IPS DF 4.7 (cell line): ENCODE data around the gene PARVA.

ENCODE experiments used
- DNase-seq: peaks from one replicate; pipeline ENCODE4 v3.0.0-alpha.2; 2013; ENCODE audit warnings: low spot score; ENCODE audit errors: extremely low read depth

Gene PARVA

DNA sequence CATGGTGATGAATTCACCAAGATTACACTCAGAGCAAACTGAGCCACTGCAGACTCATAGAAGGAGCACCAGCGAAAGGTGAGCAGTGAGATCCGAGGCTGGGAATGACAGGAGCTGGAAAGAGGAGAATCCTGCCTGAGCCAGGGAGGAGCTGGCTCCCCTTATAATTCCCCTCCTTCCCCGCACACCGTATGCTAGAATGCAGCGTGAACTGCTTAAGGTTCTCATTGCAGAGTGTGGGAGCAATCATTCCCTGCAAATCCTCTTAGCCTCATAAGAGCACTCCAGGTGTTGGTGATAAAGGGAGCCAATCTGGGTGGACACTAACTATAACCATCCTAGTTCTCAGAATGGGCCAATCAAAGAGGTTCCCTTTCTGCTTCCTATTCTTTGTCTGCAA lies 169.3 kb downstream of the PARVA start:
- DNase-seq = no peak

DNA sequence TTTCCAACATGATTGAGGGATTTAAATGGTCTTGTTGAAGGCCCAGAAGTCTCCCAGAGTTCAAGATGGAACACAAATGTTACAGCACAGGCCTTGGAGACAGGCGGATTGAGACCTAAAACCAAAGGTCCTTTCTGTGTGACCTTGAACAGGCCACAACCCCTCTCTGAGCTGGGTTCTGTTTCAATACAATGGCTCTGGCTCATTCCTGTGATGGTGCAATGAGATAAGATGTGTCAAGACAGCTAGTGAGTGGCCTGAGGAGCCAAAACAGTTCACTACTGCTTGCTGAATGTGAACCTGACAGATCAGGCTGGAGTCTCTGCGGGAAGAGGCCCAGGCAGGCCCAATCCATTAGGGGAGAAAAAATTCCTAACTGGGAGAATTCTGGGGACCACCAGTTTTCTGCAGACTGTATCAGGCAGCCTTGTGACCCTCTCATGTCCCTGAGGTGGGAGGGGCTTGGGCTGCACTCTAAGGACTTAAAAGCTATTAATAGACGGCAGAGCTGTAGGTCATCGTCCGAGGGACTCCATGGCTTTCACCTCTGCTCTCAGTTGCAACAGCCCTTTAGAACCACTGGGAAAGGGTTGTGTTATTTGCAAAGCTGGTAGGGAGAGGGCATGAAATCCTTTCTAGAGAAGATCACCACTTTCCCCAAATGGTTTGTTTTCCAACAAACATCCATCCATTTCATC lies 170.7 kb downstream of the PARVA start:
- DNase-seq = no peak

DNA sequence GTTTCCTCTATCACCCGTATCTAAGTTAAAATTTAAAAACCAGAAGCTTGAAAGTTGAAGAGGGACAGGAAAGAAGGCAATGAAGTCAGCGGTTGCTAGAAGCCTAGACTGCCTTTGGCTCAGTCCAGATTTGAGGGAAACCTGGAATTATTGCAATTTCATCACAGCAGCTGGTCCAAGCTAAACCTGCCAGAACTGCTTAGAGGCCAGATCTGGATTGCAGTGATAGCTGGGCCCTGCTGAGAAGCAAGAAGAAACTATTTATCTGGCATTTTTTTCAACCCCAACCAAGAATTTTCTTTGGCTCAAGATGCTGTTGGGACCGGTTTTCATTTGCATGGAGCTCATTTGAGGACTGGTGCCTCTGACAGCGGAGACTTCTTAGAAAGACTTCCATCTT lies 175.3 kb downstream of the PARVA start:
- DNase-seq = no peak

DNA sequence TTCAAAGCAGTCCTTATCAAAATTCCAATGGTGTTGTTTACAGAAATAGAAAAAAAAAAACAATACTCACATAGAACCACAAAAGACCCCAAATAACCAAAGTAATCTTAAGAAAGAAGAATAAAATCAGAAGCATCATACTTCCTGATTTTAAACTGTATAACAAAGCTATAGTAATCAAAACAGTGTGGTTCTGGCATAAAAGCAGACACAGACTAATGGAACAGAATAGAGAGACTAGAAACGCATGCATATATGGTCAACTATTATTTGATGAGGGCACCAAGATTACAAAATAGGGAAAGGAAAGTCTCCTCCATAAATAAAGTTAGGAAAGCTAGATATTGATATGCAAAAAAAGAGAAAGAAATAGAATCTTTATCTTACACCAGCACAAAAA lies 176.8 kb downstream of the PARVA start:
- DNase-seq = no peak

DNA sequence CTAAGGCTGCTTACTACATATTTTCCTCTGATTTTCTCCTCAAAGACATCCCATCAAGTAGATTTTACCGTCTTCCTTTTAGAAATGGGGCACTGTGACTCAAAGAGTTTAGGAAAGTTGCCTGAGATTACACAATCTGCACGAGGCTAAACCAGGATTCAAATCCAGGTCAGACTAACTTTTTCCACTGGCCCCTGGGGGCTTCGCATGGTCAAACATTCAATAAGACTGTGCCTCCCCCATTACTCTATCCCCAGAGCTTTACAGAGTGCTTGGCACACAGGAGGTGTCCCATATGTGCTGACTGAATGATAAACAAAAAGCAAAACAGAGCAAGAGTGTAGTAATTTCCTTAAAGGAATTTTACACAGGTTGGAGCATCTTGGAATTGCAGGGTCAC lies 178.8 kb downstream of the PARVA start:
- DNase-seq = no peak

DNA sequence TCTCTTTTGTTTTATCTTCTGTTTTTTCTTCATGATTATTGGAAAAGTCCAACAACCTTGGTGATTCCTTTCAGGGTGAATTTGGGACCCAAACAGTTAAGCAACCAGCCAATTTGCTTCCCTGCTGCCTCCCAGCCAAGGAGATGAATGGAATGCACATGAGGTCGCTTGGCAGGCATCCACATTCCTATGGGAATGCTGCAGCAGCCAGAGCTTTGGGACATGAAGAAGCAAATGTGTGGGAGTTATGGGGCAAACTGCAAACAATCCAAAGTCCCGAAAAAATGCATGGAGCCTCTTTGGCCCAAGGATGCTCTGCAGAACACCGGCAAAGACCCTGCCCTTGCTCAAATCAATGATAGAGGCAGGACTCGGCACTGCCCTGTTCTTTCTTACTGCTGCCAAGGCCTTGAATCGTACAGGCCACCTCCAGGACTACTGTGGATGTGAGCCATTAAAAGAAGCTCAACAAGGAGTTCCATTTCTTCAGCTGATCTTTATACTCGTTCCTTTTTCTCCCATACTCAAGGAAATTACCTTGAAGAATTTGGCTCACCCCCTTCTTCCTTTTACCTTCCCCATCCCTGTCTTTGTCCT lies 179.5 kb downstream of the PARVA start:
- DNase-seq = peak; percentile 46

DNA sequence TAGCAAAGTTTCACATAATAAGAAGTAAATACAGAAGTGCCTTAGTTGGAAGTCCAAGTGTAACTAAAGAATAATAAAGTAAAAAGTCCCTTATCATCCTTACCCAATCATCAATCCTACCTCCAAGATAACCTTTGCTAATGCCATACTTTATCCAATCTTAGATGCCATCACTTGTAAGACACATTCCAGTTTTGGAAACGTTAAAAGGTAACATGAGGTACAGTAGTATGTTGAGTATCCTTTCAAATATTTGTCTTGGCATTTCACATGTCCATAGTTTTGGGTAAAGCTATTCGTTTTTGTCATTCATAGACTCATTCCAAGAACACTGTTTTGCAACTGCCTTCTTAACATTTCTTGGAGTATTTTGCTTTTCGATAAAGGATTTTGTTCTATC lies 181.6 kb downstream of the PARVA start:
- no peak for DNase-seq

DNA sequence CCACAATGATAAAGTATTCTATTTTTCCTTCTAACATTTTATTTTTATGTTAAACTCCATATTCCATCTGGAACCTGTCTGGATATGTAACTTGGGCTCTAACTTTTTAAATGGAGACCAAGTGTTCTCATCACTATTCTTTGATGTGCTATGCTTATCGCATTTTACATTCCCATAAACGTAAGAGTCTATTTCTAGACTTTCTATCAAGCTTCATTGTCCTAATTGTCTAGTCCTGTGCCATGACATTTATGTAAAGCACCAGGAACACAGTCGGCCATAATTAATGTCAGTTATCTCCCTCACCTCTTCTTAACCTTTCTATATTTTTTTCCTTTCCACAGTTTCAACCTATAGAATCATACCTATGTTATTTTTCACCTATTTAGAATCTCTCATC lies 183.0 kb downstream of the PARVA start:
- no peak for DNase-seq

DNA sequence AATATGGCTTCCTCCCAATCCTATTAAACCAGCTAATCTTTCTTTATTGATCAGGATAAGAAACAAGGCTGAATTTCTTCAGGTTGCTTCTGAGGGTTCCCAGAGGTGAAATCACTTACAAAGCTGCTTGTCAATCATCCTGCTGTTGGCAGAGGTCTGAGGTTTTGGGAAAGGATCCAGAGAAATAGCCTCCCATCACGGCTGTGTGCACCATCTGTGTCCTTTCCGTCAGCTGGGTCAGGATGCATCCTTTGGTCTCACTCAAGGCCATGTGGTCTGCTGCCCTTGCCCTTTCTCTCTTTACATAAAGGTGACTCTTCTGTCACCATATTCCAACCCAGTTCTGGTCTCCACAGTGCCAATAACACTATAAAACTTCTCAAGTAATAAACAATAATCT lies 183.5 kb downstream of the PARVA start:
- no peak for DNase-seq

DNA sequence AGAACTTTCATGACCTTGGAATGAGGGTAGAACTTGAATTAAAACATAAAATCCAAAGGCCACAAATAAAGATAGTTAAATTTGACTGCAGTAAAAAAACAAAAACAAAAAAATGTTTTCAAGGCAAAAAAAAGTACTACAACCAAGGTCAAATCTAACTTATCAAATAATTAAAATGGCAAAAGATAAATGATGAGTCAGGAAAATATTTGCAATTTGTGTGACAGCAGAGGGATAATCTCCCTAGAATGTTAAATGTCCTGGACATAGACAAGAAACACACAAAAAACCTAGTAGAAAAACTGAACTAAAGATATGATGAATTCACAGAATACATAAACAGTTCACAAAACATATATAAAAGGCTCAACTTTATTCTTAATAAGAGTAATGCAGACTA lies 186.6 kb downstream of the PARVA start:
- no peak for DNase-seq

DNA sequence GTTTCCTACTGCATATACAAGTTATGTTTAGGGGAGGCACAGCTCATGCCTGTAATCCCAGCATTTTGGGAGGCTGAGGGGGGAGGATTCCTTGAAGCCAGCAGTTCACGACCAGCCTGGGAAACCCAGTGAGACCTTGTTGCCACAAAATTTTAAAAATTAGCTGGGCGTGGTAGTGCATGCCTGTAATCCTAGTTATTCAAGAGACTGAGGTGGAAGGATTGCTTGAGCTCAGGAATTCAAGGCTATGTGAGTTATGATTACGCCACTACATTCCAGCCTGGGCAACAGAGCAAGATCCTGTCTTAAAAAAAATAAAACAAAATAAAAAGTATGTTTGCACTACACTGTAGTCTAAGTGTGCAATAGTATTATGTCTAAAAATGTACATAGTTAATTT lies 188.0 kb downstream of the PARVA start:
- DNase-seq = no peak

DNA sequence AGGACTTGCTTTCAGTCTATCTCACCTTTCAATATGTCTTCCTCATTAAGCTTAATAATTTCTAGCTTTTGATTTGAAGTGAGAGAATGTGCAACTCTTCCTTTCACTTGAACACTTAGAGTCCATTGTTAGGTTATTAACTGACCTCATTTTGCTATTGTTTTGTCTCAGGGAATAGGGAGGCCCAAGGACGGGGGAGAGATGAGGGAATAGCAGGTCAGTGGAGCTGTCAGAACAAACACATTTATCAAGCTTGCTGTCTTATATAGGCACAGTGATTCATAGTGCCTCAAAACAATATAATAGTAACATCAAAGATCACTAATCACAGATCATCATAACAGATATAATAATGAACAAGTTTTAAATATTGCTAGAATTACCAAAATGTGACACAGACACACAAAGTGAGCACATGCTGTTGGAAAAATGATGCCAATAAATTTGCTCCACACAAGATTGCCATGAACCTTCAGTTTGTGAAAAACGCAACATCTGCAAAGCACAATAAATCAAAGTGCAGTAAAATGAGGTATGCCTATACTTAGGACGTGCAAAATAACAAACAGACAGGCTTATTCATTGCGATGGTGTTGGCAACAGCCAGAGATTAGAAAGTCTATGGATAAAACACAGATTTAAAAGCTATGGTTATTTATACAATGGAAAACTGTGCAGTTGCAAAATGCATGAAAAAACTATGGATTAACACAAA lies 190.5 kb downstream of the PARVA start:
- DNase-seq = no peak

DNA sequence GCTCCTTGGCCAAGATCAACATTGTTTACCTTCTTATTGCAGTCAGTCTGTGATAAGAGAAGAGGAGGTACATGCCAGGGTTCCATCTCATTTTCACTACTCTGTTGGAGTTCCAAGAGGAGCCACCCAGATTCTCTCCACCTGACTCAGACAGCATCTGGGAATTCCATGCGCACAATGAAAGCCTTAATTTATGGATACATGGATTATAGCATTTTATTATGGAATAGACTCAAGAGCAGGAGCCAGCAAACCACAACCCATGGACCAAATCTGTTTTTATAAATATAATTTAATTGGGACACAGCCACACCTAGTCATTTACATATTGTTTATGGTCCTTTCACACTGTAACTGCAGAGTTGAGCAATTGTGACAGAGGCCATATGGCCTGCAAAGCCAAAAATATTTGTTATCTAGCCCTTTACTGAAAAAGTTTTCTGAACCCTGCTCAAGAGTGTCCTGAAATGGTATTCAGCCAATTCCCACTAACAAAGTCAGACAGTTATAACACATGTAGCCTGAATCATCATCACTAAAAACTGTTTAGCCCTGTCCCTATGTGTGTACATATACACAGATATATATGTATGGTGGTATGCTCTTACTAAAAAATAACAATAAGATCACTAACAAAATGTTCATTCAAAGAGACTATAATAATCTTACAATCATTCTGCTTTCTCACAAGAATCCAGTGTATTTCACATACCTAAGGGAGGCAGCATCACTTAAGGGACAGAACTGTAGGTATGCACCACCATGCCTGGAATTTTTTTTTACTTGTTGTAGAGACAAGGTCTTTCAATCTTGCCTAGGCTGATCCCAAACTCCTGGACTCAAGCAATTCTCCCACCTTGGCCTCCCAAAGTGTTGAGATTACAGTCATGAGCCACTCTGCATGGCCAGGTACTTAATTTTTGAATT lies 192.4 kb downstream of the PARVA start:
- DNase-seq = no peak

DNA sequence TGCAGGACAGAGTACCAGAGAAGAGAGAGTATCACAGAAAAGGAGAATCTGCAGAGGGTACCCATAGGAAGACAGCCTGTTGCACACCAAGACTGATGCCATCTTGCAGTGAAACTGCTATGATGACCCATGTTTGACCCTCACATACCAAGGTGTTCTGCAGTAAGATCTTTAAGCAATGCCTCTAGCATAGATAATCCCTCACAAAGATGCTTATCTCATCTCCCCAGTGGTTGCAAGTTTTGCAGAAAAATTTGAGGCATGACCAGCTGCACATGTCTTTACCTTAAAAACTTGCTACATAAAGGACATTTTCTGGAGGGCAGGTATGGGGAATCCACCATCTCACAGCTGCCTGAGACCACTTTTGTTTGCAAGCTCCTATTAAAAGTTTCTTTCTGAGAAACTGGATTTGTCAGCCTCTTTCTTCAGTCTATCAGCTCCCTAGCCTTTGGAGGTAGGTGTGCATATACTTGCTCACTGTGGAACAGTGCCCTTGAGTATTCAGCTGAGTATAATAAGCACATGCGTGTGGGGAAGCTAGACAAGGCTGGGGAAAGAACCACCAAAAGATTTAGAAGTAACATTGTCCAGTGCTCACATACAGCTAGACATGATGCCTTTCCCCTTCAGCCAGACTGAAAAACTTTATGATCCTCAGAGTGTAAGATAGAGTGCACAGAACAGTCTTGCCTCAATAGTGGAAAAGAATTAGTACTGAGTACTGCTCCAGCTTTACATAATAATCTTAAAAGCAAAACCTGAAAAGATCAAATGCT lies 196.5 kb downstream of the PARVA start:
- DNase-seq = no peak

DNA sequence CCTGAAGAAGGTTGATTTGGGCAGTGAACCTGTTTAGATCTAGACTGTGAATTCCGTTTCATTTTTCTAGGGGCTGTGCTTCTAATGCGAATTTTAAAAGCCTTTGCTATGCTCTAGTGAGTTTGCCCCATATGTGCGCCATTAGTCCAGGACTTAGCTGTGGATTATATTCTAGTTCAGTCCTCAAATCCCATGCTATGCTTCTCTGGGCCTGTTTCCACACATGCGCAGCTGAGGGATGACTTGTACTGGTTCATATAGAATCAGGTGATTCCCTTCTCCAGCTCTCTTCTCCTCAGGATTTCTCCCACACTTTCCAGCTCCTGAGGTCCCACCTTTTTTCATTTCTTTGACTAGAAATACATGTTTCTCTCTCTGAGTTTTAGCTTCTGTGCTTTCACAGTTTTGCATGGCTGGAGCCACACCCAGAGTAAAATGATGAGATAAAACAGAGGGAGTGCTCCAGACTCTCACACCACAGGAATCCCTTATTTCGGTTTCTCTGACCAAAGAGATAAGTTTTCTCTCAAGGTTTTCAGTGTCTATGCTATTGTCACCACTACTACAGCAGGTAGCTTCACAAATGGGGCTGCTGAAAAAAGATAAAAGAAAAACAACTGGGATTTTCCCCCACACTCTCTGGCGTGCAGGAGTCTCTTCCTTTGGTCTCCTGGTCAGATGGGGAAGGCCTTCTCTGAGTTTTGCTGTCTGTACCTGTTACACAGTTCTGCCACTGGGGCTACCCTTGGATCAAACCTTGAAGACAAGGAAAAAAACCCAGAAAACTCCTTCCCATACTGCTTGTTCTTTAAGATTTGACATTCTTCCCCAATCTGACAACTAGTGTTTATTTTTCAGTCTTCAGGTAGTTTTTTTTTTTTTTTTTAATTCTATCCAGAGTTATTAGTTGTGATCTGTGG lies 200.6 kb downstream of the PARVA start:
- DNase-seq = no peak

DNA sequence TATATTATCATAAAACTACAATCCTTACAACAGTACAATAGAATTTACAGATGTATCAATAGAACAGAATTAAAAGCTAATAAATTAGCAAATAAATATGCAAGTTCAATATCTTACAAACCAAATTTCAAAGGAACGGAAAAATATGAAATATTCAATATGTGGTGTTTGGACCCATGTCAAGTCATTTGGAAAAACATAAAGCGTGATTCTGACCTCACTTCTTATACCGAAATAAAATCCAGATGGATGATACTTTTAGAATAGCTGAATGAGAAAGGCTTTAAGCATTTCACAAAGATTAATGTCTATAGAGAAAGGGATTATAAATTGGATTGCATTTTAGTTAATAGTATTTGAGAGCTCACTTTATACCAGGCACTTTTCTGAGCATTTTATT lies 204.0 kb downstream of the PARVA start:
- DNase-seq = no peak

DNA sequence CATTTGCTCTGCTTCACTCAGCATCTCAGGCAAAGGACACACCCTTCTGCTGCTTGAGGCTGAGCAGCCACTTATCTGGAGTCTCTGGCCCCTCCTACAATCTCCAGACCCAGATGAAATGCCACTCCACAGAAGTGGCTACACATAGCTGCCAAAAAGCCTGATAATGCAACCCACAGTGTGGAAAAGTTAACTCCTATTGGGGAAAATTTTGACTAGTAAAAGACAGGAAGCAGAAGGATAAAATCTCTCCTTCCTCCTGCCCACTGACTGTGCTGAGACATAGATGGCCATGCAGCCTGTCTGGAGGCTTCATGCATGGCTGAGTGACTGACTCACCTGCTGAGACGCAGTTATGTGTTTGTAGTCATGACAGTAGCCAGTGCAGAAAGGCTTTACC lies 204.6 kb downstream of the PARVA start:
- no peak for DNase-seq
